Caco-2 (cell line): ENCODE data around the gene COA1. TPM values are rescaled to one million over a fixed set of nuclear protein-coding genes. Genes with fewer than 3 reads are reported as not detected.

Source experiments
- BruUV-seq: library from RNA; stranded (reverse); fragments of 400-500 nt; replicated peaks from 2 replicates; lab custom pipeline; 2021; lab: Mats Ljungman, UMichigan
- CTCF ChIA-PET: fragments of 300-600 bp; sonication (Branson Sonifier 250); formaldehyde crosslinking; loops from one replicate; lab custom pipeline; 2022; ENCODE audit warnings: antibody characterized with exemption; lab: Charles Lee
- POLR2A ChIA-PET: fragments of 300-600 bp; sonication (Branson Sonifier 250); formaldehyde crosslinking; loops from one replicate; lab custom pipeline; 2022; ENCODE audit warnings: antibody characterized with exemption; lab: Charles Lee
- DNase-seq, 2 experiments: peaks; one replicate each; pipeline versions ENCODE4 v3.0.0 to v3.0.0-alpha.2; 2020 to 2022
- H3K27me3 ChIP-seq: replicated peaks from 2 replicates; pipeline ENCODE4 v1.6.0; 2011; ENCODE audit warnings: low read length; ENCODE audit not compliant: control insufficient read depth, insufficient read depth
- H3K36me3 ChIP-seq: 2 replicates; pipeline ENCODE4 v1.5.1; 2011; ENCODE audit warnings: low read length; ENCODE audit not compliant: control insufficient read depth, insufficient read depth
- H3K4me1 ChIP-seq: fragments of 250-450 bp; sonication (Bioruptor Pico); 2 replicates; pipeline ENCODE4 v1.5.1; 2020; ENCODE audit warnings: mild to moderate bottlenecking
- H3K4me3 ChIP-seq: 2 replicates; pipeline ENCODE4 v1.5.1; 2011; ENCODE audit warnings: low read depth, mild to moderate bottlenecking, control low read depth, low read length
- H3K9me3 ChIP-seq: fragments of 250-450 bp; sonication (Bioruptor Pico); 2 replicates; pipeline ENCODE4 v1.5.1; 2020; ENCODE audit warnings: mild to moderate bottlenecking, moderate library complexity
- H3K27ac Mint-ChIP-seq: one replicate; pipeline ENCODE4 v1.8.0; 2022; ENCODE audit warnings: mixed read lengths; ENCODE audit not compliant: unreplicated experiment
- H3K27me3 Mint-ChIP-seq: one replicate; pipeline ENCODE4 v1.8.0; 2022; ENCODE audit warnings: mixed read lengths; ENCODE audit not compliant: insufficient read depth, unreplicated experiment
- H3K36me3 Mint-ChIP-seq: one replicate; pipeline ENCODE4 v1.8.0; 2022; ENCODE audit warnings: mild to moderate bottlenecking, mixed read lengths; ENCODE audit not compliant: insufficient read depth, unreplicated experiment
- H3K4me1 Mint-ChIP-seq: one replicate; pipeline ENCODE4 v1.8.0; 2022; ENCODE audit warnings: low read depth, mixed read lengths; ENCODE audit not compliant: unreplicated experiment
- H3K4me3 Mint-ChIP-seq: one replicate; pipeline ENCODE4 v1.8.0; 2022; ENCODE audit warnings: mild to moderate bottlenecking, moderate library complexity, mixed read lengths; ENCODE audit not compliant: unreplicated experiment
- H3K9me3 Mint-ChIP-seq: one replicate; pipeline ENCODE4 v1.8.0; 2022; ENCODE audit warnings: mixed read lengths; ENCODE audit not compliant: unreplicated experiment
- intact Hi-C: fragments of 100-400 bp; cut with micrococcal nuclease; formaldehyde crosslinking; loops from one replicate; pipeline ENCODE4 v1.10.0; 2022; ENCODE audit not compliant: unreplicated experiment
- total RNA-seq: library from RNA; stranded (reverse); gene quantifications from 2 replicates; pipeline ENCODE4 v1.2.3, GENCODE V29; 2022
- TF ChIP-seq, protein P1 (sequence below), 2 experiments: fragments of 200-600 bp in 1 of 2; IDR thresholded peaks; 1 replicate in 1 of 2; 2 replicates in 1 of 2; pipeline versions ENCODE4 v1.5.1 to v1.8.0; 2011 to 2022; ENCODE audit warnings: antibody characterized with exemption in 1 of 2, control low read depth in 1 of 2, inconsistent platforms in 1 of 2, low read depth in 1 of 2, low read length in 1 of 2, mild to moderate bottlenecking in 1 of 2, moderate library complexity in 1 of 2; ENCODE audit not compliant: insufficient read depth in 1 of 2, severe bottlenecking in 1 of 2, unreplicated experiment in 1 of 2

Gene COA1
- total RNA-seq, 1 experiment from 2014 or later: 94.7 TPM

DNA sequence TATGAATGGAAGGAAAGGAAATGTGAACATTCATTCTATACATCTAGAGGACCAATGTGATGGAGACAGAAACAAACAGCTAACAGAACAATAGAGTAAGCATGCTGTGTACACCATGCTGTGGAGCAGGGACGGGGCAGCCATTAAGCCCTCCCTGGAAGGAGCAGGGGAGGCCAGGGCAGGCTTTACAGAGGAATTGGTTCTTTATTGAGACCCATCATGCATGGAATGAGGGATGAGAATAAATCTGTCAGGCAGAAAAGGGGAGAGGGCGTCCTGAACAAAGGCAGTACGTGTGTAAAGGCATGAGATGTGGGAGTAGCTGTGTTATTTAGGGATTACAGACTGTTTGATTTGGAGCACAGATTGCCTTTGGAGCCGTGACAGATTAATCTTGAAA lies 111.2 kb downstream of the COA1 start:
- DNase-seq: no peak
- Mint-ChIP-seq H3K4me3 (no peak overlapping the region), H3K27me3 (no peaks in the 10 kb centered on the region), H3K9me3 (no peaks in the 10 kb centered on the region), H3K27ac (no peak overlapping the region), H3K36me3 (peaks cover 16% of the 10 kb centered on the region), H3K4me1 (no peaks in the 10 kb centered on the region)
- H3K4me1 ChIP-seq: no peaks in the 10 kb centered on the region
- no TSS peak for BruUV-seq
- ChIA-PET POLR2A (interaction anchor here (0.6 kb wide), 1 partner anchor 11 kb away, joined by 8 read pairs; no protein-coding TSS in a partner anchor), CTCF (interaction anchor here (0.6 to 1.2 kb wide), 2 partner anchors 12 to 36 kb away, joined by 3 to 4 read pairs; no protein-coding TSS in a partner anchor)
- TF ChIP-seq, protein P1, sequence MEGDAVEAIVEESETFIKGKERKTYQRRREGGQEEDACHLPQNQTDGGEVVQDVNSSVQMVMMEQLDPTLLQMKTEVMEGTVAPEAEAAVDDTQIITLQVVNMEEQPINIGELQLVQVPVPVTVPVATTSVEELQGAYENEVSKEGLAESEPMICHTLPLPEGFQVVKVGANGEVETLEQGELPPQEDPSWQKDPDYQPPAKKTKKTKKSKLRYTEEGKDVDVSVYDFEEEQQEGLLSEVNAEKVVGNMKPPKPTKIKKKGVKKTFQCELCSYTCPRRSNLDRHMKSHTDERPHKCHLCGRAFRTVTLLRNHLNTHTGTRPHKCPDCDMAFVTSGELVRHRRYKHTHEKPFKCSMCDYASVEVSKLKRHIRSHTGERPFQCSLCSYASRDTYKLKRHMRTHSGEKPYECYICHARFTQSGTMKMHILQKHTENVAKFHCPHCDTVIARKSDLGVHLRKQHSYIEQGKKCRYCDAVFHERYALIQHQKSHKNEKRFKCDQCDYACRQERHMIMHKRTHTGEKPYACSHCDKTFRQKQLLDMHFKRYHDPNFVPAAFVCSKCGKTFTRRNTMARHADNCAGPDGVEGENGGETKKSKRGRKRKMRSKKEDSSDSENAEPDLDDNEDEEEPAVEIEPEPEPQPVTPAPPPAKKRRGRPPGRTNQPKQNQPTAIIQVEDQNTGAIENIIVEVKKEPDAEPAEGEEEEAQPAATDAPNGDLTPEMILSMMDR (IDR thresholded peaks at IDR 0.05; ENCODE audit: insufficient read depth in 1 of 2, low read depth in 1 of 2, low read length in 1 of 2, severe bottlenecking in 1 of 2, unreplicated experiment in 1 of 2): no peak
- peaks cover 2% of the 10 kb centered on the region; the same call in 1 of the 2 replicates for H3K36me3 ChIP-seq
- no peaks in the 10 kb centered on the region for H3K27me3 ChIP-seq
- H3K9me3 ChIP-seq: no peaks in the 10 kb centered on the region
- no peak overlapping the region for H3K4me3 ChIP-seq
- intact Hi-C loops: no loop called here

DNA sequence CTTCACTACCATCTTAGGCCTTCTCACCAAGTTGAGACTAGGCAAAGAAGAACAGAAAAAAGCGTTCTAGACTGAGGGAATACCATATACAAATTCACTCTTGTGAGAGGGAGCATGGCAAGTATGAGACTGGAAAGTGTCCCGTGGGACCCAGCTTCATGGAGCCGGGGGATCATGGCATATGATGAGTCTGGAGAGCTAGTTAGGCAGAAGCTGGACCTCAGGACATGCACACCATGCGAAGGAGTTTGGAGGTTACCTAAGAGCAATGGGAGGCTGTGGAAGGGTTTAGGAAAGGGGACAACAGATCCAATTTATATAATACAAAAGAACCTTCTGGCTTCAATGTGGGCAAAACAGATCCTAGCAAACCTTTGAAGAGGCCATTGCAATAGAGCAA lies 112.3 kb downstream of the COA1 start:
- peaks cover 5% of the 10 kb centered on the region for H3K36me3 Mint-ChIP-seq
- BruUV-seq: no TSS peak
- no peak overlapping the region for H3K4me3 ChIP-seq
- no peak overlapping the region for H3K4me3 Mint-ChIP-seq
- H3K9me3 Mint-ChIP-seq: no peaks in the 10 kb centered on the region
- H3K4me1 ChIP-seq: no peaks in the 10 kb centered on the region
- H3K27me3 Mint-ChIP-seq: no peaks in the 10 kb centered on the region
- intact Hi-C loops: no loop called here
- no peaks in the 10 kb centered on the region for H3K9me3 ChIP-seq
- TF ChIP-seq, protein P1 (IDR thresholded peaks at IDR 0.05; ENCODE audit: insufficient read depth in 1 of 2, low read depth in 1 of 2, low read length in 1 of 2, severe bottlenecking in 1 of 2, unreplicated experiment in 1 of 2): no peak
- ChIA-PET POLR2A (no interaction called here), CTCF (interaction anchor here (1.4 kb wide), 1 partner anchor 34 kb away, joined by 4 read pairs; the partner anchor contains the start of gene STK17A)
- no peak overlapping the region for H3K27ac Mint-ChIP-seq
- H3K4me1 Mint-ChIP-seq: no peaks in the 10 kb centered on the region
- H3K27me3 ChIP-seq: no peaks in the 10 kb centered on the region
- H3K36me3 ChIP-seq: peaks cover 1% of the 10 kb centered on the region; the same call in 1 of the 2 replicates
- DNase-seq: no peak

DNA sequence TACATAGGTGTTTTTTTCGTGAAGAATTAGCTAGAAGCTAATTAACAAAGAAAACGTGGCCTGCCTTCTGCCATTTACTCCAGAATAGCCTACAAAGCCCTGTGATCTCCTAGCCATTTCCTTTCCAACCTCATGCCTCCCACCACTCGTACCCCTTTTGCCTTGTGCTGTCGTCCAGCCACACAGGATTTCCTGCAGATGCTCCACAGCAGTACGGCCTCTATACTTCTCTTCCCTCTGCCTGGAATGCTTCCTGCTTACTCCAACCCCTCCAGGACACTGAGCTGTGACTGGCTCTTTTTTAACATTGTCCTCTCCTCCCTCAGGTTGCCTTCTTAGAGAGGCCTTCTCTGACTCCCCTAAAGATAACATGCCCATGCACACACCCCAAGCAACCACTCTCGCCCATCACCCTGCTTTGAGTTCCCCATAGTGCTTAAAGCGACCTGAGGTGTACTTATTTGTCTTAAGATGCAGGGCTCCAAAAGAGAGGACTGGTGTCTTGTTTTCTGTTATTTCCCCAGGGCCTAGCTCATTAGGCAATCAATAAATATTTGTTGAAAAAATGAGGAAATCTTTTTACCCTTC lies 113.7 kb downstream of the COA1 start:
- peaks cover 1% of the 10 kb centered on the region; the same call in 1 of the 2 replicates for H3K36me3 ChIP-seq
- CTCF ChIA-PET: interaction anchor here (1.4 kb wide), 1 partner anchor 33 kb away, joined by 4 read pairs; the partner anchor contains the start of gene STK17A
- TF ChIP-seq, protein P1 (IDR thresholded peaks at IDR 0.05; ENCODE audit: insufficient read depth in 1 of 2, low read depth in 1 of 2, low read length in 1 of 2, severe bottlenecking in 1 of 2, unreplicated experiment in 1 of 2): no peak

More for the DNA sequence above, 113.7 kb downstream of the COA1 start:
- Mint-ChIP-seq H3K27ac (no peak overlapping the region), H3K36me3 (peaks cover 5% of the 10 kb centered on the region), H3K4me3 (no peak overlapping the region), H3K9me3 (no peaks in the 10 kb centered on the region), H3K27me3 (no peaks in the 10 kb centered on the region), H3K4me1 (no peaks in the 10 kb centered on the region)
- H3K4me3 ChIP-seq: no peak overlapping the region
- intact Hi-C loops: no loop called here
- DNase-seq: no peak
- no peaks in the 10 kb centered on the region for H3K27me3 ChIP-seq
- POLR2A ChIA-PET: no interaction called here
- no TSS peak for BruUV-seq
- H3K9me3 ChIP-seq: no peaks in the 10 kb centered on the region
- H3K4me1 ChIP-seq: no peaks in the 10 kb centered on the region
